Omental fat pad (tissue), 4 donors: ENCODE results near the gene OLFM2. TPM values are rescaled to one million over a fixed set of nuclear protein-coding genes. Genes with fewer than 3 reads are reported as not detected.

ENCODE experiments used
- ATAC-seq: fragments of 150-250 bp; one replicate; pipeline ENCODE4 v1.9.1; 2016; ENCODE audit warnings: mild to moderate bottlenecking, moderate library complexity; ENCODE audit not compliant: low FRiP score
- DNase-seq: peaks from one replicate; pipeline ENCODE4 v3.0.0-alpha.2; 2019; ENCODE audit warnings: low spot score
- CTCF ChIP-seq, 3 donors: fragments of 450-650 bp; IDR thresholded peaks; one replicate each; pipeline ENCODE4 v1.5.1; 2016 to 2017; ENCODE audit warnings: antibody characterized with exemption in 3 of 3, mild to moderate bottlenecking in 3 of 3, moderate library complexity in 2 of 3
- total RNA-seq, 4 donors: library from RNA; depleted of rRNA; stranded (reverse); fragments of >200 nt; gene quantifications; one replicate each; pipeline ENCODE4 v1.1.0, GENCODE V29; 2016

Gene OLFM2
- total RNA-seq, 4 donors from 2014 or later = 12.9 to 41.3 (median 23.6) TPM

GRCh38 chr19:9910625-9911024 lies 25.7 kb downstream of the OLFM2 start:
- DNase-seq (no peak), ATAC-seq (no peak)
- no peak for TF ChIP-seq CTCF (IDR thresholded peaks at IDR 0.05)

GRCh38 chr19:9909251-9909650 lies 27.1 kb downstream of the OLFM2 start:
- DNase-seq (no peak), ATAC-seq (no peak)
- no peak for TF ChIP-seq CTCF (IDR thresholded peaks at IDR 0.05)

- DNase-seq (no peak), ATAC-seq (no peak)
- TF ChIP-seq CTCF (IDR thresholded peaks at IDR 0.05) = no peak
Measured at GRCh38 chr19:9906475-9907087, 29.7 kb downstream of the OLFM2 start.

- no peak for DNase-seq
- TF ChIP-seq CTCF (IDR thresholded peaks at IDR 0.05) = no peak
- ATAC-seq = no peak
Measured at GRCh38 chr19:9903336-9903735, 33.0 kb downstream of the OLFM2 start.

- no peak for ATAC-seq
- no peak for DNase-seq
- no peak for TF ChIP-seq CTCF (IDR thresholded peaks at IDR 0.05)
Measured at GRCh38 chr19:9901642-9902041, 34.7 kb downstream of the OLFM2 start.

- ATAC-seq (no peak), DNase-seq (no peak)
- TF ChIP-seq CTCF (IDR thresholded peaks at IDR 0.05) = no peak
Measured at GRCh38 chr19:9901020-9901419, 35.3 kb downstream of the OLFM2 start.

- ATAC-seq = no peak
- TF ChIP-seq CTCF (IDR thresholded peaks at IDR 0.05) = no peak
- DNase-seq = no peak
Measured at GRCh38 chr19:9891609-9892373, 44.5 kb downstream of the OLFM2 start.
